HEK293T (cell line): ENCODE results near the gene CDC37L1.
"Not testable (repeated sequence)": the region's sequence is repeated elsewhere in the genome, so short reads cannot be mapped to it uniquely, and the experiment has no call there.

ENCODE experiments used
- ARNT ChIP-seq: fragments of 450-650 bp; IDR thresholded peaks from 2 replicates; pipeline ENCODE4 v1.6.1; 2017; ENCODE audit warnings: mild to moderate bottlenecking
- ELF4 ChIP-seq: fragments of 450-650 bp; IDR thresholded peaks from 2 replicates; pipeline ENCODE4 v1.6.1; 2017; ENCODE audit warnings: antibody characterized with exemption
- FOXA1 ChIP-seq: fragments of 450-650 bp; IDR thresholded peaks from 2 replicates; pipeline ENCODE4 v1.6.1; 2016; ENCODE audit warnings: mild to moderate bottlenecking
- FOXK2 ChIP-seq: fragments of 450-650 bp; IDR thresholded peaks from 2 replicates; pipeline ENCODE4 v1.6.1; 2016; ENCODE audit warnings: mild to moderate bottlenecking
- FOXM1 ChIP-seq: fragments of 450-650 bp; IDR thresholded peaks from 2 replicates; pipeline ENCODE4 v1.6.1; 2017; ENCODE audit warnings: mild to moderate bottlenecking, borderline replicate concordance
- HDGF ChIP-seq: fragments of 450-650 bp; IDR thresholded peaks from 2 replicates; pipeline ENCODE4 v1.6.1; 2017; ENCODE audit warnings: antibody characterized with exemption, borderline replicate concordance
- NFRKB ChIP-seq: fragments of 450-650 bp; IDR thresholded peaks from 2 replicates; pipeline ENCODE4 v1.6.1; 2016; ENCODE audit warnings: mild to moderate bottlenecking, moderate library complexity
- SUZ12 ChIP-seq: fragments of 450-650 bp; IDR thresholded peaks from 2 replicates; pipeline ENCODE4 v1.6.1; 2016; ENCODE audit warnings: mild to moderate bottlenecking
- TF ChIP-seq, protein P1 (sequence below): fragments of 450-650 bp; IDR thresholded peaks from 2 replicates; pipeline ENCODE4 v1.6.1; 2016

DNA sequence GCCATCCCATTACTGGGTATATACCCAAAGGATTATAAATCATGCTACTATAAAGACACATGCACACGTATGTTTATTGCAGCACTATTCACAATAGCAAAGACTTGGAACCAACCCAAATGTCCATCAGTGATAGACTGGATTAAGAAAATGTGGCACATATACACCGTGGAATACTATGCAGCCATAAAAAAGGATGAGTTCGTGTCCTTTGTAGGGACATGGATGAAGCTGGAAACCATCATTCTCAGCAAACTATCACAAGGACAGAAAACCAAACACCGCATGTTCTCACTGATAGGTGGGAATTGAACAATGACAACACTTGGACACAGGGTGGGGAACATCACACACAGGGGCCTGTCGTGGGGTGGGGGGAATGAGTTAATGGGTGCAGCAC is 18.7 kb upstream of the CDC37L1 start:
- not testable (repeated sequence) for TF ChIP-seq ELF4, FOXM1, ARNT, FOXA1, FOXK2, NFRKB, SUZ12, HDGF
- TF ChIP-seq, protein P1, sequence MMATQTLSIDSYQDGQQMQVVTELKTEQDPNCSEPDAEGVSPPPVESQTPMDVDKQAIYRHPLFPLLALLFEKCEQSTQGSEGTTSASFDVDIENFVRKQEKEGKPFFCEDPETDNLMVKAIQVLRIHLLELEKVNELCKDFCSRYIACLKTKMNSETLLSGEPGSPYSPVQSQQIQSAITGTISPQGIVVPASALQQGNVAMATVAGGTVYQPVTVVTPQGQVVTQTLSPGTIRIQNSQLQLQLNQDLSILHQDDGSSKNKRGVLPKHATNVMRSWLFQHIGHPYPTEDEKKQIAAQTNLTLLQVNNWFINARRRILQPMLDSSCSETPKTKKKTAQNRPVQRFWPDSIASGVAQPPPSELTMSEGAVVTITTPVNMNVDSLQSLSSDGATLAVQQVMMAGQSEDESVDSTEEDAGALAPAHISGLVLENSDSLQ = not testable (repeated sequence)
